GM23338 (cell line): ENCODE measurements around the gene ZNF648. TPM values are rescaled to one million over a fixed set of nuclear protein-coding genes. Genes with fewer than 3 reads are reported as not detected.

Experiments used
- ATAC-seq: fragments of 200-7000 bp; cut with Tn5 transposase; 3 replicates; pipeline ENCODE4 v1.9.1; 2020
- DNase-seq: peaks from one replicate; pipeline ENCODE4 v3.0.0-alpha.2; 2015; ENCODE audit warnings: low spot score
- H2AFZ ChIP-seq: fragments of 200-600 bp; sonication (generic); 2 replicates; pipeline ENCODE4 v1.8.0; 2016; ENCODE audit warnings: antibody characterized with exemption, mild to moderate bottlenecking, moderate library complexity
- H3F3A ChIP-seq: fragments of 200-600 bp; sonication (generic); replicated peaks from 2 replicates; pipeline ENCODE4 v1.8.0; 2017; ENCODE audit warnings: antibody characterized with exemption, mixed run types, low read depth
- H3K27ac ChIP-seq: fragments of 200-600 bp; sonication (generic); 2 replicates; pipeline ENCODE4 v1.6.1; 2016; ENCODE audit warnings: low read depth
- H3K27me3 ChIP-seq: fragments of 200-600 bp; sonication (generic); 2 replicates; pipeline ENCODE4 v1.8.0; 2016; ENCODE audit warnings: mild to moderate bottlenecking, mixed run types, moderate library complexity; ENCODE audit not compliant: insufficient read depth
- H3K36me3 ChIP-seq: fragments of 200-600 bp; sonication (generic); 2 replicates; pipeline ENCODE4 v1.8.0; 2016; ENCODE audit warnings: mild to moderate bottlenecking; ENCODE audit not compliant: insufficient read depth
- H3K4me1 ChIP-seq: fragments of 200-600 bp; sonication (generic); 2 replicates; pipeline ENCODE4 v1.8.0; 2016; ENCODE audit warnings: mild to moderate bottlenecking, moderate library complexity; ENCODE audit not compliant: insufficient read depth
- H3K4me2 ChIP-seq: fragments of 200-600 bp; sonication (generic); 2 replicates; pipeline ENCODE4 v1.7.1; 2017; ENCODE audit warnings: mixed run types
- H3K4me3 ChIP-seq: fragments of 200-600 bp; sonication (generic); 2 replicates; pipeline ENCODE4 v1.6.1; 2016; ENCODE audit warnings: mixed run types
- H3K79me2 ChIP-seq: fragments of 200-600 bp; sonication (generic); replicated peaks from 2 replicates; pipeline ENCODE4 v1.8.0; 2017; ENCODE audit warnings: mild to moderate bottlenecking; ENCODE audit not compliant: insufficient read depth
- H3K9me2 ChIP-seq: fragments of 200-600 bp; sonication (generic); 2 replicates; pipeline ENCODE4 v1.8.0; 2017; ENCODE audit not compliant: insufficient read depth
- H4K20me1 ChIP-seq: fragments of 200-600 bp; sonication (generic); replicated peaks from 2 replicates; pipeline ENCODE4 v1.8.0; 2017; ENCODE audit warnings: mild to moderate bottlenecking; ENCODE audit not compliant: insufficient read depth
- H3K27ac Mint-ChIP-seq: 2 replicates; pipeline ENCODE4 v1.8.0; 2020; ENCODE audit warnings: inconsistent platforms, mild to moderate bottlenecking, moderate library complexity, mixed read lengths
- H3K27me3 Mint-ChIP-seq: 3 replicates; pipeline ENCODE4 v1.8.0; 2022; ENCODE audit warnings: low read depth, mild to moderate bottlenecking, moderate library complexity, mixed read lengths, inconsistent platforms; ENCODE audit not compliant: insufficient read depth, poor library complexity
- H3K36me3 Mint-ChIP-seq: 3 replicates; pipeline ENCODE4 v1.8.0; 2021; ENCODE audit warnings: low read depth, mild to moderate bottlenecking, inconsistent platforms, moderate library complexity, mixed read lengths
- H3K4me1 Mint-ChIP-seq: 3 replicates; pipeline ENCODE4 v1.8.0; 2020; ENCODE audit warnings: mild to moderate bottlenecking, inconsistent platforms, mixed read lengths
- H3K4me3 Mint-ChIP-seq: 3 replicates; pipeline ENCODE4 v1.8.0; 2021; ENCODE audit warnings: moderate library complexity, mild to moderate bottlenecking, inconsistent platforms, mixed read lengths
- H3K9me3 Mint-ChIP-seq: 3 replicates; pipeline ENCODE4 v1.8.0; 2020; ENCODE audit warnings: moderate library complexity, mild to moderate bottlenecking, inconsistent platforms, mixed read lengths
- EZH2 ChIP-seq: fragments of 200-600 bp; sonication (generic); IDR thresholded peaks from one replicate; pipeline ENCODE4 v1.8.0; 2017; ENCODE audit warnings: antibody characterized with exemption, mild to moderate bottlenecking, low read depth; ENCODE audit not compliant: unreplicated experiment
- JUNB ChIP-seq: IDR thresholded peaks from one replicate; pipeline ENCODE4 v1.6.1; 2016; ENCODE audit warnings: antibody characterized with exemption; ENCODE audit not compliant: unreplicated experiment
- NANOG ChIP-seq: IDR thresholded peaks from 2 replicates; pipeline ENCODE4 v1.6.1; 2016; ENCODE audit warnings: antibody characterized with exemption, borderline replicate concordance
- POLR2AphosphoS5 ChIP-seq: IDR thresholded peaks from 2 replicates; pipeline ENCODE4 v1.6.1; 2016; ENCODE audit warnings: antibody characterized with exemption, low read depth
- STAT1 ChIP-seq: IDR thresholded peaks from one replicate; pipeline ENCODE4 v1.6.1; 2016; ENCODE audit warnings: antibody characterized with exemption; ENCODE audit not compliant: unreplicated experiment
- ZNF114 ChIP-seq: fragments of 250-450 bp; sonication (Bioruptor Pico); IDR thresholded peaks from 2 replicates; pipeline ENCODE4 v1.5.0; 2020; ENCODE audit warnings: mild to moderate bottlenecking, moderate library complexity
- ZNF331 ChIP-seq: fragments of 250-450 bp; sonication (Bioruptor Pico); IDR thresholded peaks from 2 replicates; pipeline ENCODE4 v1.5.0; 2020; ENCODE audit warnings: low read depth, mild to moderate bottlenecking, moderate library complexity
- polyA plus RNA-seq: library from polyadenylated mRNA; unstranded; fragments of >200 nt; fragmentation: Nextera tagmentation; extraction: Ambion mirVana; gene quantifications from 2 replicates; pipeline ENCODE4 v1.2.1, GENCODE V29; 2016
- total RNA-seq: library from RNA; depleted of rRNA; stranded (reverse); fragments of >200 nt; shearing (Covaris generic); gene quantifications from 2 replicates; pipeline ENCODE4 v1.2.3, GENCODE V29; 2014
- TF ChIP-seq, protein P1 (sequence below): IDR thresholded peaks from 2 replicates; pipeline ENCODE4 v1.6.1; 2016; ENCODE audit warnings: antibody characterized with exemption
- TF ChIP-seq, protein P2 (sequence below): fragments of 250-450 bp; sonication (Bioruptor Pico); IDR thresholded peaks from 2 replicates; pipeline ENCODE4 v1.5.0; 2020; ENCODE audit warnings: mild to moderate bottlenecking, moderate library complexity
- TF ChIP-seq, protein P3 (sequence below): IDR thresholded peaks from one replicate; pipeline ENCODE4 v1.6.1; 2018; ENCODE audit warnings: antibody characterized with exemption; ENCODE audit not compliant: unreplicated experiment
- TF ChIP-seq, protein P4 (sequence below), 2 experiments: fragments of 200-600 bp in 1 of 2; sonication (generic) in 1 of 2; conservative IDR thresholded peaks; 2 replicates each; pipeline versions ENCODE4 v1.5.1 to v1.6.1; 2016 to 2017; ENCODE audit warnings: antibody characterized with exemption in 2 of 2, low read depth in 2 of 2, mild to moderate bottlenecking in 2 of 2, moderate library complexity in 1 of 2

The ZNF648 gene
- total and polyA plus RNA-seq, 2 experiments from 2014 or later, result 0.24 to 1.2 TPM

DNA sequence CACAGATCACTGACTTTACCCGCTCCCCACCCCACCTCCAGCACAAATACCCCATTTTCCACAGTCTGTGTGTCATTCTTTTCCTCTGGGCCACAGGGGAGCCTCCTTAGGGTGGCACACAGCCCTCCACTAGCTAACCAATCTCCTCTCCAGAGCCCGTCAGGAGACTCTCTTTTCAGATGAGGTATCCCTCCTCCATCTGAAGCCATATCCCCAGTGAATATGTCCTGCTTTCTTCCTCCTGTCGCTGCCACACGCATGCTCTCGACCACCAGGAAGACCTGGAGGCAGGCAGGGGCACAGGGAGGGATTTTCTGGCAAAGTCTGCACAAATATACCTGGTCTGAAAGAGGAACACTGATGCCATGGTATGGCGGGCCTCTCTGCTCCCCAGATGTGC, 635 bp downstream of the ZNF648 start:
- Mint-ChIP-seq H3K9me3 (peaks cover 4% of the 10 kb centered on the region; the same call in 1 of the 3 replicates), H3K27me3 (peaks cover 6% of the 10 kb centered on the region), H3K27ac (no peak overlapping the region), H3K4me1 (0 out of 3 replicates have a peak, but pooled peaks cover 2% of the 10 kb centered on the region), H3K4me3 (no peak overlapping the region), H3K36me3 (no peaks in the 10 kb centered on the region)
- peaks cover 3% of the 10 kb centered on the region; the same call in 1 of the 2 replicates for H3K4me1 ChIP-seq
- H3F3A ChIP-seq, result 0 out of 2 replicates have a peak, but pooled peaks cover 2% of the 10 kb centered on the region
- no peak overlapping the region for H3K4me3 ChIP-seq
- H3K9me2 ChIP-seq, result no peaks in the 10 kb centered on the region
- no peaks in the 10 kb centered on the region for H3K79me2 ChIP-seq
- H3K4me2 ChIP-seq, result no peak overlapping the region
- no peak for ATAC-seq
- H3K27me3 ChIP-seq, result peaks cover 20% of the 10 kb centered on the region
- H2AFZ ChIP-seq, result no peak overlapping the region
- DNase-seq, result no peak
- no peak overlapping the region for H3K27ac ChIP-seq
- no peaks in the 10 kb centered on the region; the same call in 1 of the 2 replicates for H3K36me3 ChIP-seq
- H4K20me1 ChIP-seq, result no peaks in the 10 kb centered on the region
- TF ChIP-seq, protein P1, sequence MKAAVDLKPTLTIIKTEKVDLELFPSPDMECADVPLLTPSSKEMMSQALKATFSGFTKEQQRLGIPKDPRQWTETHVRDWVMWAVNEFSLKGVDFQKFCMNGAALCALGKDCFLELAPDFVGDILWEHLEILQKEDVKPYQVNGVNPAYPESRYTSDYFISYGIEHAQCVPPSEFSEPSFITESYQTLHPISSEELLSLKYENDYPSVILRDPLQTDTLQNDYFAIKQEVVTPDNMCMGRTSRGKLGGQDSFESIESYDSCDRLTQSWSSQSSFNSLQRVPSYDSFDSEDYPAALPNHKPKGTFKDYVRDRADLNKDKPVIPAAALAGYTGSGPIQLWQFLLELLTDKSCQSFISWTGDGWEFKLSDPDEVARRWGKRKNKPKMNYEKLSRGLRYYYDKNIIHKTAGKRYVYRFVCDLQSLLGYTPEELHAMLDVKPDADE, result no peak
- TF ChIP-seq POLR2AphosphoS5 (no peak), EZH2 (no peak), JUNB (no peak), ZNF114 (CRISPR knock-in tag) (no peak), STAT1 (no peak), NANOG (no peak), ZNF331 (CRISPR knock-in tag) (no peak)
- TF ChIP-seq, protein P2, sequence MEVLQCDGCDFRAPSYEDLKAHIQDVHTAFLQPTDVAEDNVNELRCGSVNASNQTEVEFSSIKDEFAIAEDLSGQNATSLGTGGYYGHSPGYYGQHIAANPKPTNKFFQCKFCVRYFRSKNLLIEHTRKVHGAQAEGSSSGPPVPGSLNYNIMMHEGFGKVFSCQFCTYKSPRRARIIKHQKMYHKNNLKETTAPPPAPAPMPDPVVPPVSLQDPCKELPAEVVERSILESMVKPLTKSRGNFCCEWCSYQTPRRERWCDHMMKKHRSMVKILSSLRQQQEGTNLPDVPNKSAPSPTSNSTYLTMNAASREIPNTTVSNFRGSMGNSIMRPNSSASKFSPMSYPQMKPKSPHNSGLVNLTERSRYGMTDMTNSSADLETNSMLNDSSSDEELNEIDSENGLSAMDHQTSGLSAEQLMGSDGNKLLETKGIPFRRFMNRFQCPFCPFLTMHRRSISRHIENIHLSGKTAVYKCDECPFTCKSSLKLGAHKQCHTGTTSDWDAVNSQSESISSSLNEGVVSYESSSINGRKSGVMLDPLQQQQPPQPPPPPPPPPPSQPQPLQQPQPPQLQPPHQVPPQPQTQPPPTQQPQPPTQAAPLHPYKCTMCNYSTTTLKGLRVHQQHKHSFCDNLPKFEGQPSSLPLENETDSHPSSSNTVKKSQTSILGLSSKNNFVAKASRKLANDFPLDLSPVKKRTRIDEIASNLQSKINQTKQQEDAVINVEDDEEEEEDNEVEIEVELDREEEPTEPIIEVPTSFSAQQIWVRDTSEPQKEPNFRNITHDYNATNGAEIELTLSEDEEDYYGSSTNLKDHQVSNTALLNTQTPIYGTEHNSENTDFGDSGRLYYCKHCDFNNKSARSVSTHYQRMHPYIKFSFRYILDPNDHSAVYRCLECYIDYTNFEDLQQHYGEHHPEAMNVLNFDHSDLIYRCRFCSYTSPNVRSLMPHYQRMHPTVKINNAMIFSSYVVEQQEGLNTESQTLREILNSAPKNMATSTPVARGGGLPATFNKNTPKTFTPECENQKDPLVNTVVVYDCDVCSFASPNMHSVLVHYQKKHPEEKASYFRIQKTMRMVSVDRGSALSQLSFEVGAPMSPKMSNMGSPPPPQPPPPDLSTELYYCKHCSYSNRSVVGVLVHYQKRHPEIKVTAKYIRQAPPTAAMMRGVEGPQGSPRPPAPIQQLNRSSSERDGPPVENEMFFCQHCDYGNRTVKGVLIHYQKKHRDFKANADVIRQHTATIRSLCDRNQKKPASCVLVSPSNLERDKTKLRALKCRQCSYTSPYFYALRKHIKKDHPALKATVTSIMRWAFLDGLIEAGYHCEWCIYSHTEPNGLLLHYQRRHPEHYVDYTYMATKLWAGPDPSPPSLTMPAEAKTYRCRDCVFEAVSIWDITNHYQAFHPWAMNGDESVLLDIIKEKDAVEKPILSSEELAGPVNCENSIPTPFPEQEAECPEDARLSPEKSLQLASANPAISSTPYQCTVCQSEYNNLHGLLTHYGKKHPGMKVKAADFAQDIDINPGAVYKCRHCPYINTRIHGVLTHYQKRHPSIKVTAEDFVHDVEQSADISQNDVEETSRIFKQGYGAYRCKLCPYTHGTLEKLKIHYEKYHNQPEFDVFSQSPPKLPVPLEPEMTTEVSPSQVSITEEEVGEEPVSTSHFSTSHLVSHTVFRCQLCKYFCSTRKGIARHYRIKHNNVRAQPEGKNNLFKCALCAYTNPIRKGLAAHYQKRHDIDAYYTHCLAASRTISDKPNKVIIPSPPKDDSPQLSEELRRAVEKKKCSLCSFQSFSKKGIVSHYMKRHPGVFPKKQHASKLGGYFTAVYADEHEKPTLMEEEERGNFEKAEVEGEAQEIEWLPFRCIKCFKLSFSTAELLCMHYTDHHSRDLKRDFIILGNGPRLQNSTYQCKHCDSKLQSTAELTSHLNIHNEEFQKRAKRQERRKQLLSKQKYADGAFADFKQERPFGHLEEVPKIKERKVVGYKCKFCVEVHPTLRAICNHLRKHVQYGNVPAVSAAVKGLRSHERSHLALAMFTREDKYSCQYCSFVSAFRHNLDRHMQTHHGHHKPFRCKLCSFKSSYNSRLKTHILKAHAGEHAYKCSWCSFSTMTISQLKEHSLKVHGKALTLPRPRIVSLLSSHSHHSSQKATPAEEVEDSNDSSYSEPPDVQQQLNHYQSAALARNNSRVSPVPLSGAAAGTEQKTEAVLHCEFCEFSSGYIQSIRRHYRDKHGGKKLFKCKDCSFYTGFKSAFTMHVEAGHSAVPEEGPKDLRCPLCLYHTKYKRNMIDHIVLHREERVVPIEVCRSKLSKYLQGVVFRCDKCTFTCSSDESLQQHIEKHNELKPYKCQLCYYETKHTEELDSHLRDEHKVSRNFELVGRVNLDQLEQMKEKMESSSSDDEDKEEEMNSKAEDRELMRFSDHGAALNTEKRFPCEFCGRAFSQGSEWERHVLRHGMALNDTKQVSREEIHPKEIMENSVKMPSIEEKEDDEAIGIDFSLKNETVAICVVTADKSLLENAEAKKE, result no peak
- TF ChIP-seq, protein P3, sequence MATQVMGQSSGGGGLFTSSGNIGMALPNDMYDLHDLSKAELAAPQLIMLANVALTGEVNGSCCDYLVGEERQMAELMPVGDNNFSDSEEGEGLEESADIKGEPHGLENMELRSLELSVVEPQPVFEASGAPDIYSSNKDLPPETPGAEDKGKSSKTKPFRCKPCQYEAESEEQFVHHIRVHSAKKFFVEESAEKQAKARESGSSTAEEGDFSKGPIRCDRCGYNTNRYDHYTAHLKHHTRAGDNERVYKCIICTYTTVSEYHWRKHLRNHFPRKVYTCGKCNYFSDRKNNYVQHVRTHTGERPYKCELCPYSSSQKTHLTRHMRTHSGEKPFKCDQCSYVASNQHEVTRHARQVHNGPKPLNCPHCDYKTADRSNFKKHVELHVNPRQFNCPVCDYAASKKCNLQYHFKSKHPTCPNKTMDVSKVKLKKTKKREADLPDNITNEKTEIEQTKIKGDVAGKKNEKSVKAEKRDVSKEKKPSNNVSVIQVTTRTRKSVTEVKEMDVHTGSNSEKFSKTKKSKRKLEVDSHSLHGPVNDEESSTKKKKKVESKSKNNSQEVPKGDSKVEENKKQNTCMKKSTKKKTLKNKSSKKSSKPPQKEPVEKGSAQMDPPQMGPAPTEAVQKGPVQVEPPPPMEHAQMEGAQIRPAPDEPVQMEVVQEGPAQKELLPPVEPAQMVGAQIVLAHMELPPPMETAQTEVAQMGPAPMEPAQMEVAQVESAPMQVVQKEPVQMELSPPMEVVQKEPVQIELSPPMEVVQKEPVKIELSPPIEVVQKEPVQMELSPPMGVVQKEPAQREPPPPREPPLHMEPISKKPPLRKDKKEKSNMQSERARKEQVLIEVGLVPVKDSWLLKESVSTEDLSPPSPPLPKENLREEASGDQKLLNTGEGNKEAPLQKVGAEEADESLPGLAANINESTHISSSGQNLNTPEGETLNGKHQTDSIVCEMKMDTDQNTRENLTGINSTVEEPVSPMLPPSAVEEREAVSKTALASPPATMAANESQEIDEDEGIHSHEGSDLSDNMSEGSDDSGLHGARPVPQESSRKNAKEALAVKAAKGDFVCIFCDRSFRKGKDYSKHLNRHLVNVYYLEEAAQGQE, result no peak
- TF ChIP-seq, protein P4, sequence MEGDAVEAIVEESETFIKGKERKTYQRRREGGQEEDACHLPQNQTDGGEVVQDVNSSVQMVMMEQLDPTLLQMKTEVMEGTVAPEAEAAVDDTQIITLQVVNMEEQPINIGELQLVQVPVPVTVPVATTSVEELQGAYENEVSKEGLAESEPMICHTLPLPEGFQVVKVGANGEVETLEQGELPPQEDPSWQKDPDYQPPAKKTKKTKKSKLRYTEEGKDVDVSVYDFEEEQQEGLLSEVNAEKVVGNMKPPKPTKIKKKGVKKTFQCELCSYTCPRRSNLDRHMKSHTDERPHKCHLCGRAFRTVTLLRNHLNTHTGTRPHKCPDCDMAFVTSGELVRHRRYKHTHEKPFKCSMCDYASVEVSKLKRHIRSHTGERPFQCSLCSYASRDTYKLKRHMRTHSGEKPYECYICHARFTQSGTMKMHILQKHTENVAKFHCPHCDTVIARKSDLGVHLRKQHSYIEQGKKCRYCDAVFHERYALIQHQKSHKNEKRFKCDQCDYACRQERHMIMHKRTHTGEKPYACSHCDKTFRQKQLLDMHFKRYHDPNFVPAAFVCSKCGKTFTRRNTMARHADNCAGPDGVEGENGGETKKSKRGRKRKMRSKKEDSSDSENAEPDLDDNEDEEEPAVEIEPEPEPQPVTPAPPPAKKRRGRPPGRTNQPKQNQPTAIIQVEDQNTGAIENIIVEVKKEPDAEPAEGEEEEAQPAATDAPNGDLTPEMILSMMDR (conservative IDR thresholded peaks at IDR 0.05; ENCODE audit: low read depth in 2 of 2), result no peak
